K562 (cell line): ENCODE results near the gene PAF1. TPM values are rescaled to one million over a fixed set of nuclear protein-coding genes. Genes with fewer than 3 reads are reported as not detected.

ENCODE experiments used
- BDP1 ChIP-seq: IDR thresholded peaks from 3 replicates; pipeline ENCODE4 v1.6.1; 2011; ENCODE audit not compliant: insufficient read length, insufficient read depth
- CEBPG ChIP-seq, 3 experiments: fragments of 200-800 bp in 1 of 3; sonication (Bioruptor generic) in 1 of 3; sonication (generic) in 1 of 3; formaldehyde crosslinking in 1 of 3; IDR thresholded peaks in 2 of 3; conservative IDR thresholded peaks in 1 of 3; 2 replicates each; pipeline versions ENCODE4 v1.6.1 to v1.8.0; 2016 to 2022; ENCODE audit warnings: missing compliant biosample characterization in 2 of 3, missing genetic modification characterization in 2 of 3, mild to moderate bottlenecking in 1 of 3, missing genetic modification reagents in 1 of 3
- CREB1 ChIP-seq, 2 experiments: sonication (generic) in 1 of 2; formaldehyde crosslinking in 1 of 2; IDR thresholded peaks; 2 replicates each; pipeline versions ENCODE4 v1.6.1 to v1.8.0; 2012 to 2022; ENCODE audit warnings: inconsistent platforms in 1 of 2, mild to moderate bottlenecking in 1 of 2, missing genetic modification reagents in 1 of 2, moderate library complexity in 1 of 2
- EP300 ChIP-seq: IDR thresholded peaks from 2 replicates; pipeline ENCODE4 v1.6.1; 2012; ENCODE audit warnings: low read length, improper control_type of control experiment
- ERF ChIP-seq: fragments of 450-650 bp; formaldehyde crosslinking; IDR thresholded peaks from 2 replicates; pipeline ENCODE4 v1.4.0; 2020; ENCODE audit warnings: mild to moderate bottlenecking, mixed read lengths
- HDAC1 ChIP-seq, 2 experiments: fragments of 450-650 bp; IDR thresholded peaks; 2 replicates each; pipeline ENCODE4 v1.6.1; 2016 to 2017; ENCODE audit warnings: inconsistent platforms in 1 of 2, mild to moderate bottlenecking in 1 of 2, moderate library complexity in 1 of 2
- HMG20A ChIP-seq: fragments of 450-650 bp; formaldehyde crosslinking; conservative IDR thresholded peaks from 2 replicates; pipeline ENCODE4 v1.4.0; 2020; ENCODE audit warnings: mild to moderate bottlenecking, mixed read lengths
- HNRNPK ChIP-seq: fragments of 200-400 bp; formaldehyde crosslinking; IDR thresholded peaks from one replicate; pipeline ENCODE4 v1.6.1; 2018; ENCODE audit warnings: mild to moderate bottlenecking, low read depth, low read length; ENCODE audit not compliant: poor library complexity, severe bottlenecking
- LEF1 ChIP-seq: fragments of 450-650 bp; IDR thresholded peaks from 2 replicates; pipeline ENCODE4 v1.6.1; 2016; ENCODE audit warnings: mild to moderate bottlenecking
- SMAD4 ChIP-seq: fragments of 250-450 bp; sonication (Bioruptor Pico); conservative IDR thresholded peaks from 2 replicates; pipeline ENCODE4 v1.8.0; 2021; ENCODE audit warnings: inconsistent platforms, mild to moderate bottlenecking, moderate library complexity
- TCFL5 ChIP-seq: fragments of 250-450 bp; sonication (Bioruptor Pico); conservative IDR thresholded peaks from 2 replicates; pipeline ENCODE4 v1.6.1; 2021; ENCODE audit warnings: mild to moderate bottlenecking, moderate library complexity, matching md5 sums
- YBX1 ChIP-seq: fragments of 450-650 bp; IDR thresholded peaks from 2 replicates; pipeline ENCODE4 v1.7.1; 2016; ENCODE audit warnings: mild to moderate bottlenecking
- ZNF175 ChIP-seq: fragments of 200-800 bp; sonication (Bioruptor generic); IDR thresholded peaks from 2 replicates; pipeline ENCODE4 v1.6.1; 2016; ENCODE audit warnings: low read depth, mild to moderate bottlenecking, missing genetic modification characterization, missing compliant biosample characterization
- ZNF668 ChIP-seq: fragments of 250-450 bp; sonication (Bioruptor Pico); IDR thresholded peaks from 2 replicates; pipeline ENCODE4 v1.8.0; 2022; ENCODE audit warnings: mild to moderate bottlenecking, inconsistent platforms
- ZNF780A ChIP-seq: fragments of 250-450 bp; sonication (Bioruptor Pico); IDR thresholded peaks from 2 replicates; pipeline ENCODE4 v1.5.0; 2021; ENCODE audit warnings: mild to moderate bottlenecking
- polyA plus RNA-seq, 8 experiments: library from polyadenylated mRNA; depleted of rRNA in 4 of 8; stranded (reverse) in 5 of 8; unstranded in 3 of 8; fragments of >200 nt; fragmentation: Nextera tagmentation in 2 of 8; fragmentation: Illumina TruSeq in 1 of 8; extraction: Ambion mirVana in 2 of 8; extraction: Trizol in 1 of 8; gene quantifications; 2 replicates each; pipeline versions ENCODE4 v1.2.1 to v1.2.3, GENCODE V29; 2011 to 2014; ENCODE audit warnings: inconsistent platforms in 1 of 8, missing spikeins in 1 of 8
- total RNA-seq, 7 experiments: library from RNA; depleted of rRNA in 6 of 7; stranded (reverse); fragments of >200 nt in 6 of 7; fragmentation: Illumina TruSeq in 2 of 7; extraction: Trizol in 2 of 7; gene quantifications; 2 replicates each; pipeline versions ENCODE4 v1.2.1 to v1.2.3, GENCODE V29; 2011 to 2021; ENCODE audit warnings: low replicate concordance in 1 of 7
- TF ChIP-seq, protein P1 (sequence below), 2 experiments: fragments of 450-650 bp in 1 of 2; sonication (generic) in 1 of 2; formaldehyde crosslinking in 1 of 2; IDR thresholded peaks; 2 replicates each; pipeline versions ENCODE4 v1.7.1 to v1.9.0; 2016 to 2022; ENCODE audit warnings: inconsistent platforms in 1 of 2, mild to moderate bottlenecking in 1 of 2, missing genetic modification reagents in 1 of 2
- TF ChIP-seq, protein P2 (sequence below): sonication (generic); formaldehyde crosslinking; IDR thresholded peaks from 2 replicates; pipeline ENCODE4 v1.8.0; 2022; ENCODE audit warnings: mild to moderate bottlenecking, missing genetic modification reagents

PAF1 gene
- total and polyA plus RNA-seq, 9 of the 15 experiments (the other 6 are each of a cell fraction or from before 2014, with no cell fraction given) = 1.5 to 45.0 (median 33.8) TPM

DNA sequence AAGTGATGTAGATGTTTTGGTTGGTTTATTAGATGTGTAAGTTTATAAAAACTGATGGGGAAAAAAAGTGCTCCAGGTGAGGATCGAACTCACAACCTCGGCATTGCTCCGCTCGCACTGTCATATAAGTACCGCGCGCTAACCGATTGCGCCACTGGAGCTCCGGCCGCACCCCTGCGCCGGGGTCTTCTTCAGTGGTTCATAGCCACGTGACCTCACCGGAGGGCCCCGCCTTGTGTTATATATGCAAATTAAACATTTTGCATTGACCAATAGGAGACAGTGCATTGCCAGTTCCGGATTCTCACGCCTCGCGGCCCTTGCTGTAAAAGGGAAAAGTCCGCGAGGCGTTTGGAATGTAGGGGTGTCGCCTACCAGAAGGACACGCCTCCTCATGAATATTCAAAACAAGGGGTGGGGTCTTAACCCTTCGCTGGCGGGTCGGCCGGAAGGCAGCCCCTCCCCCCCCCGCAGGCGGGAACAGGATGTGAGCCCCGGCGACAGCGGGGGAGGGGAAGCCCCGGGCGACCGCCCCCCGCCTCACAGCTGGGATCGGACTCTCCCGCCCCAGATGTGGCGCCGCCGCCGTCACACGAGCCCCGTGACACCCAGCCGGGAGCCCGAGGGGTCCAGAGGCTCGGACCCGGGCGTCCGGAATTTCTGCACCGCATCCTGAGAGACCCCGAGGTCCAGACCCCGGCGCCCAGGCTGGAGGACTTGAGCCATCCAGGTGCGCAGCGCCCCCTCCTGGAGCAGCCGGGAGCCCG is 21.4 kb upstream of the PAF1 start, which contains the start of gene PLEKHG2 (continued):
- TF ChIP-seq, protein P1, sequence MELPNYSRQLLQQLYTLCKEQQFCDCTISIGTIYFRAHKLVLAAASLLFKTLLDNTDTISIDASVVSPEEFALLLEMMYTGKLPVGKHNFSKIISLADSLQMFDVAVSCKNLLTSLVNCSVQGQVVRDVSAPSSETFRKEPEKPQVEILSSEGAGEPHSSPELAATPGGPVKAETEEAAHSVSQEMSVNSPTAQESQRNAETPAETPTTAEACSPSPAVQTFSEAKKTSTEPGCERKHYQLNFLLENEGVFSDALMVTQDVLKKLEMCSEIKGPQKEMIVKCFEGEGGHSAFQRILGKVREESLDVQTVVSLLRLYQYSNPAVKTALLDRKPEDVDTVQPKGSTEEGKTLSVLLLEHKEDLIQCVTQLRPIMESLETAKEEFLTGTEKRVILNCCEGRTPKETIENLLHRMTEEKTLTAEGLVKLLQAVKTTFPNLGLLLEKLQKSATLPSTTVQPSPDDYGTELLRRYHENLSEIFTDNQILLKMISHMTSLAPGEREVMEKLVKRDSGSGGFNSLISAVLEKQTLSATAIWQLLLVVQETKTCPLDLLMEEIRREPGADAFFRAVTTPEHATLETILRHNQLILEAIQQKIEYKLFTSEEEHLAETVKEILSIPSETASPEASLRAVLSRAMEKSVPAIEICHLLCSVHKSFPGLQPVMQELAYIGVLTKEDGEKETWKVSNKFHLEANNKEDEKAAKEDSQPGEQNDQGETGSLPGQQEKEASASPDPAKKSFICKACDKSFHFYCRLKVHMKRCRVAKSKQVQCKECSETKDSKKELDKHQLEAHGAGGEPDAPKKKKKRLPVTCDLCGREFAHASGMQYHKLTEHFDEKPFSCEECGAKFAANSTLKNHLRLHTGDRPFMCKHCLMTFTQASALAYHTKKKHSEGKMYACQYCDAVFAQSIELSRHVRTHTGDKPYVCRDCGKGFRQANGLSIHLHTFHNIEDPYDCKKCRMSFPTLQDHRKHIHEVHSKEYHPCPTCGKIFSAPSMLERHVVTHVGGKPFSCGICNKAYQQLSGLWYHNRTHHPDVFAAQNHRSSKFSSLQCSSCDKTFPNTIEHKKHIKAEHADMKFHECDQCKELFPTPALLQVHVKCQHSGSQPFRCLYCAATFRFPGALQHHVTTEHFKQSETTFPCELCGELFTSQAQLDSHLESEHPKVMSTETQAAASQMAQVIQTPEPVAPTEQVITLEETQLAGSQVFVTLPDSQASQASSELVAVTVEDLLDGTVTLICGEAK (IDR thresholded peaks at IDR 0.05) = peak; percentile 92
- TF ChIP-seq, protein P1 (CRISPR knock-in tag; IDR thresholded peaks at IDR 0.05) = no peak
- no peak for TF ChIP-seq YBX1
- TF ChIP-seq EP300 = peak; percentile 51
- TF ChIP-seq CEBPG (CRISPR knock-in tag; IDR thresholded peaks at IDR 0.05) = peak; percentile 98
- TF ChIP-seq CEBPG (tag; conservative IDR thresholded peaks at IDR 0.05 in 1 of 2, IDR thresholded peaks at IDR 0.05 in 1 of 2) = peak; percentile 99
- peak; percentile 19; the same call in 1 of the 2 replicates for TF ChIP-seq LEF1
- 0 out of 2 replicates have a peak, but pooled peaks have one; percentile 46 for TF ChIP-seq ZNF175 (CRISPR knock-in tag)
- TF ChIP-seq ZNF780A (CRISPR knock-in tag) = no peak
- TF ChIP-seq TCFL5 (CRISPR knock-in tag) = no peak
- TF ChIP-seq, protein P2, sequence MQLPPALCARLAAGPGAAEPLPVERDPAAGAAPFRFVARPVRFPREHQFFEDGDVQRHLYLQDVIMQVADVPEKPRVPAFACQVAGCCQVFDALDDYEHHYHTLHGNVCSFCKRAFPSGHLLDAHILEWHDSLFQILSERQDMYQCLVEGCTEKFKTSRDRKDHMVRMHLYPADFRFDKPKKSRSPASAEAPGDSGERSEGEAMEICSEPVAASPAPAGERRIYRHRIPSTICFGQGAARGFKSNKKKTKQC (CRISPR knock-in tag) = no peak
- no peak for TF ChIP-seq ZNF668 (CRISPR knock-in tag)
- peak; percentile 86 for TF ChIP-seq SMAD4 (CRISPR knock-in tag)
- peak; percentile 73 to 91 for TF ChIP-seq HDAC1 (IDR thresholded peaks at IDR 0.05)
- TF ChIP-seq BDP1 = peak; percentile 76
- 0 out of 2 replicates have a peak, but pooled peaks have one; percentile 42 for TF ChIP-seq HMG20A (CRISPR knock-in tag)
- TF ChIP-seq CREB1 (IDR thresholded peaks at IDR 0.05) = peak; percentile 80
- peak; percentile 75; the same call in 1 of the 2 replicates for TF ChIP-seq CREB1 (CRISPR knock-in tag; IDR thresholded peaks at IDR 0.05)
- TF ChIP-seq HNRNPK = peak; percentile 86
- TF ChIP-seq ERF (CRISPR knock-in tag) = peak; percentile 89; the same call in 1 of the 2 replicates
